Astrocyte (in vitro differentiated cells and primary cell): Measurements from ENCODE around the gene IGSF22. TPM values are rescaled to one million over a fixed set of nuclear protein-coding genes. Genes with fewer than 3 reads are reported as not detected.

ENCODE experiments used
- DNase-seq: peaks from one replicate; pipeline ENCODE4 v3.0.0-alpha.2; 2010; ENCODE audit warnings: low read depth
- FAIRE-seq: peaks from 2 replicates; lab custom pipeline; 2011; peaks lifted over from hg19 to GRCh38; lab: Jason Lieb, UNC
- H2AFZ ChIP-seq: 2 replicates; pipeline ENCODE4 v1.6.0; 2012; ENCODE audit warnings: low read depth, low read length, inconsistent platforms
- H3K27ac ChIP-seq: 2 replicates; pipeline ENCODE4 v1.5.1; 2011; ENCODE audit warnings: low read depth, low read length, inconsistent platforms
- H3K27me3 ChIP-seq: 2 replicates; pipeline ENCODE4 v1.6.0; 2011; ENCODE audit warnings: low read length, inconsistent platforms; ENCODE audit not compliant: insufficient read depth
- H3K36me3 ChIP-seq: 2 replicates; pipeline ENCODE4 v1.5.1; 2011; ENCODE audit warnings: low read length, inconsistent platforms; ENCODE audit not compliant: insufficient read depth
- H3K4me1 ChIP-seq: 2 replicates; pipeline ENCODE4 v1.5.1; 2011; ENCODE audit warnings: low read length, inconsistent platforms; ENCODE audit not compliant: insufficient read depth
- H3K4me2 ChIP-seq: 2 replicates; pipeline ENCODE4 v1.6.0; 2012; ENCODE audit warnings: low read length, inconsistent platforms
- H3K4me3 ChIP-seq: 2 replicates; pipeline ENCODE4 v1.5.1; 2011; ENCODE audit warnings: low read depth, mild to moderate bottlenecking, low read length, inconsistent platforms; ENCODE audit not compliant: insufficient read depth
- H3K79me2 ChIP-seq: 2 replicates; pipeline ENCODE4 v1.6.0; 2012; ENCODE audit warnings: mild to moderate bottlenecking, low read length, inconsistent platforms; ENCODE audit not compliant: insufficient read depth
- H3K9ac ChIP-seq: 2 replicates; pipeline ENCODE4 v1.6.0; 2012; ENCODE audit warnings: mild to moderate bottlenecking, low read length, inconsistent platforms
- H3K9me3 ChIP-seq: 2 replicates; pipeline ENCODE4 v1.5.1; 2012; ENCODE audit warnings: low read depth, mild to moderate bottlenecking, low read length, inconsistent platforms; ENCODE audit not compliant: insufficient read depth
- H4K20me1 ChIP-seq: 2 replicates; pipeline ENCODE4 v1.6.0; 2012; ENCODE audit warnings: low read length, inconsistent platforms; ENCODE audit not compliant: insufficient read depth
- H3K27ac Mint-ChIP-seq: one replicate; pipeline ENCODE4 v1.8.0; 2021; ENCODE audit warnings: mild to moderate bottlenecking, mixed read lengths; ENCODE audit not compliant: unreplicated experiment
- H3K27me3 Mint-ChIP-seq: one replicate; pipeline ENCODE4 v1.8.0; 2021; ENCODE audit warnings: low read depth, mixed read lengths; ENCODE audit not compliant: unreplicated experiment
- H3K36me3 Mint-ChIP-seq: one replicate; pipeline ENCODE4 v1.8.0; 2021; ENCODE audit warnings: low read depth, mixed read lengths; ENCODE audit not compliant: unreplicated experiment
- H3K4me1 Mint-ChIP-seq: one replicate; pipeline ENCODE4 v1.8.0; 2021; ENCODE audit warnings: low read depth, mixed read lengths; ENCODE audit not compliant: unreplicated experiment
- H3K4me3 Mint-ChIP-seq: one replicate; pipeline ENCODE4 v1.8.0; 2021; ENCODE audit warnings: mild to moderate bottlenecking, moderate library complexity, mixed read lengths; ENCODE audit not compliant: unreplicated experiment
- H3K9me3 Mint-ChIP-seq: one replicate; pipeline ENCODE4 v1.8.0; 2021; ENCODE audit warnings: mild to moderate bottlenecking, mixed read lengths; ENCODE audit not compliant: unreplicated experiment
- EZH2 ChIP-seq: IDR thresholded peaks from 2 replicates; pipeline ENCODE4 v1.6.1; 2012; ENCODE audit warnings: mild to moderate bottlenecking, low read length, inconsistent platforms; ENCODE audit not compliant: insufficient read depth
- total RNA-seq: library from RNA; stranded (reverse); gene quantifications from 2 replicates; pipeline ENCODE4 v1.2.1, GENCODE V29; 2021
- TF ChIP-seq, protein P1 (sequence below): IDR thresholded peaks from 2 replicates; pipeline ENCODE4 v1.5.1; 2011; ENCODE audit warnings: low read depth, mild to moderate bottlenecking, inconsistent platforms, low read length, moderate library complexity; ENCODE audit not compliant: insufficient read depth

The IGSF22 gene
- total RNA-seq, 1 donor from 2014 or later = 0.05 TPM

DNA sequence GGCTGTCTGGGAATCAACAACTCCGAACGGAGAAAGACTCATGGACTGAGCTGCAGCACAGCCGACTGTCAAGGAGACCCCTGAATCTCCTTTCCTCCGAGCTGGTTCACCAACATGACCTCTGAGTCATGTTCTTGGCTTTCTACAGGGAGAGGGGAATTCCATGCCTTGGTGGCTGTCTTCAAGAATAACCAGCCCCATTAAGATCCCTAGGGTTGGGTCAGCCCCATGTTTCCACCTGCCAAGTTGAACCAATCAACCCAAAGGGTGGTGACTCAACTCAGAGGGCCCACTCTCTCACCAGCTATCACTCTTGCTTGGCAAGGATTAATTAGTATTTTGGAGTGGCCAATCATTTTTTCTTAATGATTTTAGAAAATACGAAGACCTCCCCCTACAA is 28.3 kb upstream of the IGSF22 start:
- H3K27me3 Mint-ChIP-seq = peaks cover 1% of the 10 kb centered on the region
- no peak for FAIRE-seq

DNA sequence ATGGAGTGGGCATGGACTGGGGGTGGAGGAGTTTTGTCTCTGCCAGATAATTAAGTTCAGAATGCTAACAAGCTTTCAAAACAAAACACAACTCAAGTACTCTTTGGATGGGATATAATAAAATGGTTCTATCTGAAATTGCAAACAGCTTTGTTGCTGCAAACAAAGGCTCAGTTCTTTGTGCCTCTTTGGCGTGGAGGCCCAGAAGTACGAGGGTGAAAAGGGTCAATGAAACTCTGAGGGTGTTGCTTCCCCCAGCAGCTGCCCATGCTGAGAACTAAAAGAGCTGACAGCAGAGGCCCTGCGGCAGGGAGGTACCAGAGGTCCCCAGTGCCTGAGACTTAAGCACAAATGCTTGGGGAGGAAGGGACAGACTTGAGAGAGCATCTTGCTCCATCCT is 26.5 kb upstream of the IGSF22 start:
- Mint-ChIP-seq H3K36me3 (no peaks in the 10 kb centered on the region), H3K4me1 (peaks cover 14% of the 10 kb centered on the region), H3K27ac (no peak overlapping the region), H3K27me3 (peaks cover 1% of the 10 kb centered on the region), H3K9me3 (no peaks in the 10 kb centered on the region), H3K4me3 (no peak overlapping the region)
- no peak for FAIRE-seq
- Histone ChIP-seq H2AFZ (no peak overlapping the region), H3K9me3 (no peaks in the 10 kb centered on the region), H3K79me2 (no peaks in the 10 kb centered on the region), H3K36me3 (no peaks in the 10 kb centered on the region), H3K4me1 (peaks cover 8% of the 10 kb centered on the region), H3K9ac (no peak overlapping the region), H3K4me3 (no peak overlapping the region), H4K20me1 (no peaks in the 10 kb centered on the region), H3K4me2 (no peak overlapping the region), H3K27ac (no peak overlapping the region), H3K27me3 (no peaks in the 10 kb centered on the region)
- TF ChIP-seq, protein P1, sequence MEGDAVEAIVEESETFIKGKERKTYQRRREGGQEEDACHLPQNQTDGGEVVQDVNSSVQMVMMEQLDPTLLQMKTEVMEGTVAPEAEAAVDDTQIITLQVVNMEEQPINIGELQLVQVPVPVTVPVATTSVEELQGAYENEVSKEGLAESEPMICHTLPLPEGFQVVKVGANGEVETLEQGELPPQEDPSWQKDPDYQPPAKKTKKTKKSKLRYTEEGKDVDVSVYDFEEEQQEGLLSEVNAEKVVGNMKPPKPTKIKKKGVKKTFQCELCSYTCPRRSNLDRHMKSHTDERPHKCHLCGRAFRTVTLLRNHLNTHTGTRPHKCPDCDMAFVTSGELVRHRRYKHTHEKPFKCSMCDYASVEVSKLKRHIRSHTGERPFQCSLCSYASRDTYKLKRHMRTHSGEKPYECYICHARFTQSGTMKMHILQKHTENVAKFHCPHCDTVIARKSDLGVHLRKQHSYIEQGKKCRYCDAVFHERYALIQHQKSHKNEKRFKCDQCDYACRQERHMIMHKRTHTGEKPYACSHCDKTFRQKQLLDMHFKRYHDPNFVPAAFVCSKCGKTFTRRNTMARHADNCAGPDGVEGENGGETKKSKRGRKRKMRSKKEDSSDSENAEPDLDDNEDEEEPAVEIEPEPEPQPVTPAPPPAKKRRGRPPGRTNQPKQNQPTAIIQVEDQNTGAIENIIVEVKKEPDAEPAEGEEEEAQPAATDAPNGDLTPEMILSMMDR = no peak
- TF ChIP-seq EZH2 = no peak
- no peak for DNase-seq

More for the DNA sequence above, 28.3 kb upstream of the IGSF22 start:
- Mint-ChIP-seq H3K4me1 (peaks cover 9% of the 10 kb centered on the region), H3K27ac (no peak overlapping the region), H3K9me3 (no peaks in the 10 kb centered on the region), H3K36me3 (no peaks in the 10 kb centered on the region), H3K4me3 (no peak overlapping the region)
- Histone ChIP-seq H3K79me2 (no peaks in the 10 kb centered on the region), H3K4me1 (peaks cover 8% of the 10 kb centered on the region), H3K36me3 (no peaks in the 10 kb centered on the region), H2AFZ (no peak overlapping the region), H4K20me1 (no peaks in the 10 kb centered on the region), H3K9ac (no peak overlapping the region), H3K27ac (no peak overlapping the region), H3K4me3 (no peak overlapping the region), H3K27me3 (peaks cover 4% of the 10 kb centered on the region), H3K4me2 (no peak overlapping the region), H3K9me3 (no peaks in the 10 kb centered on the region)
- peak; percentile 43 for DNase-seq
- TF ChIP-seq, protein P1 = no peak
- no peak for TF ChIP-seq EZH2

DNA sequence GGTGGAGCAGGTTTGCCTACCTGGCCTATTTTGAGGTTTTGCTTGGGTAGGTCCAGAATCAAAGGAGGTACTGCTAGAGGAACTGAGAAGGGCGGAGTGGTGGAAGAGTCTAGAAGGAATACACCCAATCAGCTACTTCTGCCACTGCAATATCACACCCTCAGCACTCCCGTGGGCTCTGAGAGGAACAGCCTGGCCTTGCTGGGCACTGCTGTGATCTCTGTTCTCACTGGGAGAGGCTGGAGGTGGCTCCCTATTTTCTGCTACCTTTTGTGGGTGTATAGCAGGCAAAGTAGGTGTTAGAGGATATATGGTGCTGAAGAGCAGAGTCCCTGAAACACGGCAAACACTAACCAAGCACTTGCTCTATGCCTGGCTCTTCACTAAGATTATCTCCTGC is 25.0 kb upstream of the IGSF22 start:
- H3K9ac ChIP-seq = no peak overlapping the region
- peak overlapping the region; percentile 66 for H3K27ac Mint-ChIP-seq
- TF ChIP-seq, protein P1 = no peak
- TF ChIP-seq EZH2 = no peak
- H3K4me2 ChIP-seq = no peak overlapping the region
- H3K27me3 ChIP-seq = no peaks in the 10 kb centered on the region
- FAIRE-seq (no peak), DNase-seq (no peak)
- H3K4me1 Mint-ChIP-seq = peaks cover 14% of the 10 kb centered on the region
- H3K27ac ChIP-seq = no peak overlapping the region
- no peaks in the 10 kb centered on the region for H4K20me1 ChIP-seq
- peaks cover 1% of the 10 kb centered on the region for H3K27me3 Mint-ChIP-seq
- no peaks in the 10 kb centered on the region for H3K79me2 ChIP-seq
- no peaks in the 10 kb centered on the region for H3K36me3 Mint-ChIP-seq
- no peaks in the 10 kb centered on the region for H3K9me3 ChIP-seq
- H3K36me3 ChIP-seq = no peaks in the 10 kb centered on the region
- no peaks in the 10 kb centered on the region for H3K9me3 Mint-ChIP-seq
- H3K4me3 Mint-ChIP-seq = no peak overlapping the region
- H3K4me1 ChIP-seq = peaks cover 8% of the 10 kb centered on the region
- H2AFZ ChIP-seq = no peak overlapping the region
- H3K4me3 ChIP-seq = no peak overlapping the region
